HCT116 (cell line): ENCODE data around the gene TCP11. TPM values are rescaled to one million over a fixed set of nuclear protein-coding genes. Genes with fewer than 3 reads are reported as not detected.

Experiments
- ATAC-seq: fragments of 200-7000 bp; cut with Tn5 transposase; 2 replicates; pipeline ENCODE4 v1.9.1; 2020; ENCODE audit warnings: mild to moderate bottlenecking, moderate library complexity
- BruUV-seq: library from RNA; stranded (reverse); fragments of 400-500 nt; replicated peaks from 2 replicates; lab custom pipeline; 2021; lab: Mats Ljungman, UMichigan
- CTCF ChIA-PET: fragments of 300-600 bp; sonication (Branson Sonifier 250); formaldehyde crosslinking; loops from one replicate; lab custom pipeline; 2021; ENCODE audit warnings: antibody characterized with exemption; lab: Charles Lee
- POLR2A ChIA-PET: fragments of 300-600, 350-600 bp; sonication (Branson Sonifier 250); formaldehyde crosslinking; loops from one replicate; lab custom pipeline; 2021; ENCODE audit warnings: antibody characterized with exemption; lab: Charles Lee
- RAD21 ChIA-PET, 2 experiments: fragments of 300-600 bp; sonication (Branson Sonifier 250); formaldehyde crosslinking; loops; one replicate each; lab custom pipeline; 2023; ENCODE audit warnings: low total read pairs in 2 of 2; ENCODE audit not compliant: uncharacterized antibody in 2 of 2, unreplicated experiment in 2 of 2, low non-redundant PET in 1 of 2; lab: Charles Lee
- DNase-seq: peaks from one replicate; pipeline ENCODE4 v3.0.0-alpha.2; 2010; ENCODE audit warnings: low read depth, low spot score
- H2AFZ ChIP-seq: fragments of 200-600 bp; shearing (Covaris generic), sonication (generic); 2 replicates; pipeline ENCODE4 v1.6.1; 2017; ENCODE audit warnings: low read depth, mixed run types, mixed read lengths, antibody characterized with exemption, low read length; ENCODE audit not compliant: poor library complexity, severe bottlenecking
- H3K27ac ChIP-seq: 2 replicates; pipeline ENCODE4 v1.5.1; 2012; ENCODE audit warnings: low read depth, low read length
- H3K27me3 ChIP-seq: fragments of 200-600 bp; sonication (generic); 2 replicates; pipeline ENCODE4 v1.6.1; 2016; ENCODE audit warnings: mixed run types, low read length, mixed read lengths; ENCODE audit not compliant: insufficient read depth
- H3K36me3 ChIP-seq, 2 experiments: fragments of 200-500 bp in 1 of 2; fragments of 200-600 bp in 1 of 2; sonication (Bioruptor generic) in 1 of 2; sonication (generic) in 1 of 2; 2 replicates each; pipeline versions ENCODE4 v1.5.1 to v1.6.1; 2014 to 2016; ENCODE audit warnings: low read length in 2 of 2, inconsistent platforms in 1 of 2, mixed read lengths in 1 of 2, mixed run types in 1 of 2; ENCODE audit not compliant: insufficient read depth in 2 of 2, control insufficient read depth in 1 of 2
- H3K4me1 ChIP-seq, 2 experiments: fragments of 200-600 bp in 1 of 2; sonication (generic) in 1 of 2; 2 replicates each; pipeline versions ENCODE4 v1.5.1 to v1.6.1; 2012 to 2017; ENCODE audit warnings: low read length in 2 of 2, inconsistent platforms in 1 of 2, mild to moderate bottlenecking in 1 of 2, mixed read lengths in 1 of 2, mixed run types in 1 of 2, moderate library complexity in 1 of 2; ENCODE audit not compliant: insufficient read depth in 2 of 2, control insufficient read depth in 1 of 2
- H3K4me2 ChIP-seq: fragments of 200-600 bp; sonication (generic); 2 replicates; pipeline ENCODE4 v1.6.1; 2017; ENCODE audit warnings: mixed run types, low read length, mixed read lengths
- H3K4me3 ChIP-seq, 2 experiments: fragments of 200-600 bp in 1 of 2; sonication (generic) in 1 of 2; replicated peaks in 1 of 2; 2 replicates each; pipeline ENCODE4 v1.5.1; 2011 to 2016; ENCODE audit warnings: low read length in 2 of 2, control low read depth in 1 of 2, low read depth in 1 of 2, mild to moderate bottlenecking in 1 of 2, mixed read lengths in 1 of 2, mixed run types in 1 of 2
- H3K79me2 ChIP-seq: fragments of 200-600 bp; sonication (generic); 2 replicates; pipeline ENCODE4 v1.6.1; 2017; ENCODE audit warnings: mild to moderate bottlenecking, mixed run types, low read length, moderate library complexity, mixed read lengths; ENCODE audit not compliant: insufficient read depth
- H3K9ac ChIP-seq: fragments of 200-600 bp; sonication (generic); 2 replicates; pipeline ENCODE4 v1.6.1; 2016; ENCODE audit warnings: low read length, mixed read lengths
- H3K9me2 ChIP-seq: fragments of 200-600 bp; sonication (generic), shearing (Covaris generic); 2 replicates; pipeline ENCODE4 v1.6.1; 2017; ENCODE audit warnings: mixed run types, mild to moderate bottlenecking, moderate library complexity; ENCODE audit not compliant: insufficient read depth
- H3K9me3 ChIP-seq, 2 experiments: fragments of 200-500 bp in 1 of 2; fragments of 200-600 bp in 1 of 2; sonication (Bioruptor generic) in 1 of 2; sonication (generic) in 1 of 2; 2 replicates each; pipeline ENCODE4 v1.6.1; 2014 to 2017; ENCODE audit warnings: low read length in 2 of 2, mixed read lengths in 2 of 2, inconsistent platforms in 1 of 2, low read depth in 1 of 2, mild to moderate bottlenecking in 1 of 2, mixed run types in 1 of 2, moderate library complexity in 1 of 2; ENCODE audit not compliant: control insufficient read depth in 1 of 2, insufficient read depth in 1 of 2
- H4K20me1 ChIP-seq: fragments of 200-600 bp; sonication (generic), shearing (Covaris generic); 2 replicates; pipeline ENCODE4 v1.6.1; 2017; ENCODE audit warnings: mixed run types, mild to moderate bottlenecking, moderate library complexity; ENCODE audit not compliant: insufficient read depth
- ATF3 ChIP-seq: IDR thresholded peaks from 2 replicates; pipeline ENCODE4 v1.6.1; 2012
- CBX3 ChIP-seq: IDR thresholded peaks from 2 replicates; pipeline ENCODE4 v1.6.1; 2012; ENCODE audit warnings: low read depth
- CEBPB ChIP-seq: IDR thresholded peaks from 2 replicates; pipeline ENCODE4 v1.6.1; 2012; ENCODE audit warnings: low read depth
- CTCF ChIP-seq, 3 experiments: fragments of 200-600 bp in 1 of 3; sonication (generic) in 1 of 3; IDR thresholded peaks in 2 of 3; conservative IDR thresholded peaks in 1 of 3; 2 replicates each; pipeline ENCODE4 v1.5.1; 2012 to 2017; ENCODE audit warnings: low read depth in 2 of 3, low read length in 2 of 3, antibody characterized with exemption in 1 of 3, borderline replicate concordance in 1 of 3, control low read depth in 1 of 3, mild to moderate bottlenecking in 1 of 3, mixed read lengths in 1 of 3, mixed run types in 1 of 3, moderate library complexity in 1 of 3; ENCODE audit not compliant: insufficient read depth in 1 of 3
- ELF1 ChIP-seq: IDR thresholded peaks from 2 replicates; pipeline ENCODE4 v1.6.1; 2012; ENCODE audit warnings: low read depth, borderline replicate concordance
- EZH2 ChIP-seq: fragments of 200-600 bp; sonication (generic); IDR thresholded peaks from 2 replicates; pipeline ENCODE4 v1.6.1; 2017; ENCODE audit warnings: antibody characterized with exemption, mixed run types
- EZH2phosphoT487 ChIP-seq: fragments of 200-600 bp; IDR thresholded peaks from 2 replicates; pipeline ENCODE4 v1.6.1; 2018; ENCODE audit warnings: antibody characterized with exemption, borderline replicate concordance
- FOSL1 ChIP-seq: IDR thresholded peaks from 2 replicates; pipeline ENCODE4 v1.6.1; 2012; ENCODE audit warnings: low read depth
- JUND ChIP-seq: IDR thresholded peaks from 2 replicates; pipeline ENCODE4 v1.6.1; 2012
- SIN3A ChIP-seq: IDR thresholded peaks from 2 replicates; pipeline ENCODE4 v1.6.1; 2012; ENCODE audit warnings: low read depth
- SP1 ChIP-seq: IDR thresholded peaks from 2 replicates; pipeline ENCODE4 v1.6.1; 2012; ENCODE audit warnings: low read depth
- SRF ChIP-seq: IDR thresholded peaks from 2 replicates; pipeline ENCODE4 v1.6.1; 2012; ENCODE audit warnings: low read depth
- TCF7L2 ChIP-seq: IDR thresholded peaks from 2 replicates; pipeline ENCODE4 v1.7.0; 2011; ENCODE audit warnings: borderline replicate concordance, inconsistent platforms; ENCODE audit not compliant: insufficient read depth, insufficient read length; ENCODE audit errors: extremely low read depth
- YY1 ChIP-seq: IDR thresholded peaks from 2 replicates; pipeline ENCODE4 v1.6.1; 2011; ENCODE audit warnings: low read length, low read depth, moderate library complexity, mild to moderate bottlenecking; ENCODE audit not compliant: insufficient replicate concordance; ENCODE audit errors: extremely low read depth
- ZFX ChIP-seq: fragments of 450-650 bp; IDR thresholded peaks from 2 replicates; pipeline ENCODE4 v1.6.1; 2017
- intact Hi-C: fragments of 100-400 bp; cut with micrococcal nuclease; formaldehyde crosslinking; loops from 2 replicates; pipeline ENCODE4 v1.10.0; 2022
- total RNA-seq: library from RNA; stranded (reverse); gene quantifications from one replicate; pipeline ENCODE4 v1.2.1, GENCODE V29; 2021; ENCODE audit not compliant: unreplicated experiment

TCP11 gene
- total RNA-seq, 1 experiment from 2014 or later = not detected

GRCh38 chr6:35084511-35085203 is 56.5 kb downstream of the TCP11 start:
- Histone ChIP-seq H3K9ac (no peak overlapping the region), H3K4me2 (no peak overlapping the region), H3K9me3 (no peaks in the 10 kb centered on the region), H3K4me1 (no peaks in the 10 kb centered on the region), H3K36me3 (no peaks in the 10 kb centered on the region; a peak in 2 of 4 replicates), H3K27me3 (no peaks in the 10 kb centered on the region), H2AFZ (no peak overlapping the region), H3K27ac (no peak overlapping the region)
- ChIA-PET CTCF (no interaction called here), RAD21 (no interaction called here), POLR2A (no interaction called here)
- DNase-seq (no peak), ATAC-seq (no peak)
- no TSS peak for BruUV-seq
- intact Hi-C loops = no loop called here
- TF ChIP-seq ZFX = no peak
- no peak for TF ChIP-seq CBX3
- TF ChIP-seq ELF1 = no peak
- TF ChIP-seq JUND = no peak
- no peak for TF ChIP-seq TCF7L2
- no peak for TF ChIP-seq YY1
- TF ChIP-seq, all 23 proteins: peak for 0
- Histone ChIP-seq H3K79me2 (no peaks in the 10 kb centered on the region), H4K20me1 (no peaks in the 10 kb centered on the region), H3K9me2 (no peaks in the 10 kb centered on the region), H3K4me3 (no peak overlapping the region)

GRCh38 chr6:35084041-35084491 is 57.1 kb downstream of the TCP11 start:
- no TSS peak for BruUV-seq
- no peak overlapping the region for H3K27ac ChIP-seq
- no peak for TF ChIP-seq EZH2
- no peak for TF ChIP-seq TCF7L2
- no peak for TF ChIP-seq CBX3
- no peak for TF ChIP-seq ATF3
- TF ChIP-seq SRF = no peak
- no peak for TF ChIP-seq SP1
- no peak for TF ChIP-seq JUND
- no peak for TF ChIP-seq ZFX
- TF ChIP-seq EZH2phosphoT487 = no peak
- TF ChIP-seq CTCF (IDR thresholded peaks at IDR 0.05 in 2 of 3, conservative IDR thresholded peaks at IDR 0.05 in 1 of 3; ENCODE audit: borderline replicate concordance in 1 of 3, insufficient read depth in 1 of 3, low read depth in 2 of 3, low read length in 2 of 3) = no peak
- TF ChIP-seq FOSL1 = no peak
- no peak for TF ChIP-seq SIN3A
- no peak for TF ChIP-seq CEBPB

More at GRCh38 chr6:35084041-35084491, 57.1 kb downstream of the TCP11 start:
- Histone ChIP-seq H3K27me3 (no peaks in the 10 kb centered on the region), H3K79me2 (no peaks in the 10 kb centered on the region), H2AFZ (no peak overlapping the region), H4K20me1 (no peaks in the 10 kb centered on the region), H3K4me1 (no peaks in the 10 kb centered on the region), H3K9me2 (no peaks in the 10 kb centered on the region), H3K36me3 (no peaks in the 10 kb centered on the region; a peak in 2 of 4 replicates), H3K4me2 (no peak overlapping the region), H3K4me3 (no peak overlapping the region), H3K9me3 (no peaks in the 10 kb centered on the region), H3K9ac (no peak overlapping the region)
- intact Hi-C loops = no loop called here
- RAD21 ChIA-PET = no interaction called here
- ATAC-seq = no peak
- POLR2A ChIA-PET = no interaction called here
- CTCF ChIA-PET = no interaction called here
- DNase-seq = no peak
